ENCODE data around the gene HOXD9.

Gene HOXD9

GRCh38 chr2:176130147-176130956 lies 7.8 kb downstream of the HOXD9 start:
- H3K18ac ChIP-seq (ENCODE audit: low read length): no peak overlapping the region
- H3K36me3 ChIP-seq (ENCODE audit: control insufficient read depth in 1 of 2, insufficient read depth in 2 of 2, low read length in 2 of 2): no peaks in the 10 kb centered on the region
- H3K4ac ChIP-seq (ENCODE audit: low read depth, low read length): no peak overlapping the region
- H2BK5ac ChIP-seq (ENCODE audit: low read depth, low read length, poor library complexity): no peak overlapping the region
- no peaks in the 10 kb centered on the region for H3K79me2 ChIP-seq (ENCODE audit: control insufficient read depth, insufficient read depth, low read length, poor library complexity)
- H4K91ac ChIP-seq (ENCODE audit: low read depth, low read length): no peak overlapping the region
- H3K23ac ChIP-seq (ENCODE audit: low read length): no peak overlapping the region
- no peak overlapping the region for H3K9ac ChIP-seq (ENCODE audit: low read length)
- H2BK120ac ChIP-seq (ENCODE audit: insufficient read depth, low read length, poor library complexity): no peak overlapping the region
- no CpG with 5 or more reads among the region's 100 CpGs for WGBS (ENCODE audit: extremely low coverage, insufficient coverage, insufficient read length)
- H3K4me3 ChIP-seq (ENCODE audit: low read depth, low read length): peak overlapping the region; percentile 46
- no peak overlapping the region for H3K27ac ChIP-seq (ENCODE audit: low read depth, low read length)
- no peak overlapping the region for H4K12ac ChIP-seq (ENCODE audit: low read depth, low read length)
- H3K79me1 ChIP-seq (ENCODE audit: low read length): no peaks in the 10 kb centered on the region
- peaks cover 2% of the 10 kb centered on the region for H3K9me3 ChIP-seq (ENCODE audit: insufficient read depth, low read depth, low read length)
- peak overlapping the region; percentile 84 for H3K4me2 ChIP-seq (ENCODE audit: low read length)
- H3K14ac ChIP-seq (ENCODE audit: low read length): no peak overlapping the region
- no peak overlapping the region for H2BK12ac ChIP-seq (ENCODE audit: low read length)
- peaks cover 76% of the 10 kb centered on the region for H3K27me3 ChIP-seq (ENCODE audit: insufficient read depth, low read length)
- H2AFZ ChIP-seq (ENCODE audit: insufficient read depth, low read length, poor library complexity): peak overlapping the region; percentile 49
- DNase-seq: peak in 1 of 2 donors; percentile 33
- H4K8ac ChIP-seq (ENCODE audit: low read depth, low read length): no peak overlapping the region
- H3K4me1 ChIP-seq (ENCODE audit: control insufficient read depth in 1 of 2, insufficient read depth in 2 of 2, low read length in 2 of 2): peaks cover 9 to 17% of the 10 kb centered on the region in 2 experiments
- no peak overlapping the region for H2AK5ac ChIP-seq (ENCODE audit: low read length)

- H3K79me2 ChIP-seq (ENCODE audit: control insufficient read depth, insufficient read depth, low read length, poor library complexity): no peaks in the 10 kb centered on the region
- H2BK12ac ChIP-seq (ENCODE audit: low read length): no peak overlapping the region
- H3K27ac ChIP-seq (ENCODE audit: low read depth, low read length): no peak overlapping the region
- H4K12ac ChIP-seq (ENCODE audit: low read depth, low read length): no peak overlapping the region
- no peak overlapping the region for H3K9ac ChIP-seq (ENCODE audit: low read length)
- H4K91ac ChIP-seq (ENCODE audit: low read depth, low read length): no peak overlapping the region
- H3K36me3 ChIP-seq (ENCODE audit: control insufficient read depth in 1 of 2, insufficient read depth in 2 of 2, low read length in 2 of 2): no peaks in the 10 kb centered on the region
- H3K4ac ChIP-seq (ENCODE audit: low read depth, low read length): no peak overlapping the region
- no peak overlapping the region for H3K18ac ChIP-seq (ENCODE audit: low read length)
- H2BK120ac ChIP-seq (ENCODE audit: insufficient read depth, low read length, poor library complexity): no peak overlapping the region
- H3K4me3 ChIP-seq (ENCODE audit: low read depth, low read length): no peak overlapping the region
- peaks cover 76% of the 10 kb centered on the region for H3K27me3 ChIP-seq (ENCODE audit: insufficient read depth, low read length)
- H2AFZ ChIP-seq (ENCODE audit: insufficient read depth, low read length, poor library complexity): no peak overlapping the region
- peaks cover 6% of the 10 kb centered on the region for H3K9me3 ChIP-seq (ENCODE audit: insufficient read depth, low read depth, low read length)
- H3K4me1 ChIP-seq (ENCODE audit: control insufficient read depth in 1 of 2, insufficient read depth in 2 of 2, low read length in 2 of 2): peaks cover 9 to 17% of the 10 kb centered on the region in 2 experiments
- no peak overlapping the region for H2BK5ac ChIP-seq (ENCODE audit: low read depth, low read length, poor library complexity)
- no peak overlapping the region for H3K4me2 ChIP-seq (ENCODE audit: low read length)
- H2AK5ac ChIP-seq (ENCODE audit: low read length): no peak overlapping the region
- no CpG with 5 or more reads among the region's 15 CpGs for WGBS (ENCODE audit: extremely low coverage, insufficient coverage, insufficient read length)
- H4K8ac ChIP-seq (ENCODE audit: low read depth, low read length): no peak overlapping the region
- DNase-seq: no peak
- no peaks in the 10 kb centered on the region for H3K79me1 ChIP-seq (ENCODE audit: low read length)
- no peak overlapping the region for H3K14ac ChIP-seq (ENCODE audit: low read length)
- H3K23ac ChIP-seq (ENCODE audit: low read length): no peak overlapping the region
These were observed 8.7 kb downstream of the HOXD9 start for GRCh38 chr2:176130957-176131847.

GRCh38 chr2:176131848-176132158 lies 9.3 kb downstream of the HOXD9 start:
- H2BK5ac ChIP-seq (ENCODE audit: low read depth, low read length, poor library complexity): no peak overlapping the region
- no peak overlapping the region for H4K91ac ChIP-seq (ENCODE audit: low read depth, low read length)
- H3K18ac ChIP-seq (ENCODE audit: low read length): no peak overlapping the region
- no peak overlapping the region for H3K9ac ChIP-seq (ENCODE audit: low read length)
- no peak overlapping the region for H4K12ac ChIP-seq (ENCODE audit: low read depth, low read length)
- peaks cover 8% of the 10 kb centered on the region for H3K9me3 ChIP-seq (ENCODE audit: insufficient read depth, low read depth, low read length)
- DNase-seq: no peak
- peaks cover 9 to 21% of the 10 kb centered on the region in 2 experiments for H3K4me1 ChIP-seq (ENCODE audit: control insufficient read depth in 1 of 2, insufficient read depth in 2 of 2, low read length in 2 of 2)
- H3K79me2 ChIP-seq (ENCODE audit: control insufficient read depth, insufficient read depth, low read length, poor library complexity): no peaks in the 10 kb centered on the region
- no peak overlapping the region for H4K8ac ChIP-seq (ENCODE audit: low read depth, low read length)
- no CpG with 5 or more reads among the region's 4 CpGs for WGBS (ENCODE audit: extremely low coverage, insufficient coverage, insufficient read length)
- no peaks in the 10 kb centered on the region for H3K79me1 ChIP-seq (ENCODE audit: low read length)
- H2BK12ac ChIP-seq (ENCODE audit: low read length): no peak overlapping the region
- no peak overlapping the region for H3K4me3 ChIP-seq (ENCODE audit: low read depth, low read length)
- no peak overlapping the region for H3K4ac ChIP-seq (ENCODE audit: low read depth, low read length)
- no peaks in the 10 kb centered on the region for H3K36me3 ChIP-seq (ENCODE audit: control insufficient read depth in 1 of 2, insufficient read depth in 2 of 2, low read length in 2 of 2)
- H3K4me2 ChIP-seq (ENCODE audit: low read length): no peak overlapping the region
- no peak overlapping the region for H3K14ac ChIP-seq (ENCODE audit: low read length)
- no peak overlapping the region for H3K27ac ChIP-seq (ENCODE audit: low read depth, low read length)
- H2BK120ac ChIP-seq (ENCODE audit: insufficient read depth, low read length, poor library complexity): no peak overlapping the region
- H2AK5ac ChIP-seq (ENCODE audit: low read length): no peak overlapping the region
- H3K23ac ChIP-seq (ENCODE audit: low read length): no peak overlapping the region
- no peak overlapping the region for H2AFZ ChIP-seq (ENCODE audit: insufficient read depth, low read length, poor library complexity)
- H3K27me3 ChIP-seq (ENCODE audit: insufficient read depth, low read length): peaks cover 81% of the 10 kb centered on the region

- peak in 1 of 2 donors; percentile 13 for DNase-seq
- no peak overlapping the region for H2AFZ ChIP-seq (ENCODE audit: insufficient read depth, low read length, poor library complexity)
- H2BK120ac ChIP-seq (ENCODE audit: insufficient read depth, low read length, poor library complexity): no peak overlapping the region
- peaks cover 9 to 22% of the 10 kb centered on the region in 2 experiments for H3K4me1 ChIP-seq (ENCODE audit: control insufficient read depth in 1 of 2, insufficient read depth in 2 of 2, low read length in 2 of 2)
- no peak overlapping the region for H4K12ac ChIP-seq (ENCODE audit: low read depth, low read length)
- H3K23ac ChIP-seq (ENCODE audit: low read length): no peak overlapping the region
- H3K27me3 ChIP-seq (ENCODE audit: insufficient read depth, low read length): peaks cover 87% of the 10 kb centered on the region
- H2BK5ac ChIP-seq (ENCODE audit: low read depth, low read length, poor library complexity): no peak overlapping the region
- H2AK5ac ChIP-seq (ENCODE audit: low read length): no peak overlapping the region
- no peak overlapping the region for H3K18ac ChIP-seq (ENCODE audit: low read length)
- no peak overlapping the region for H3K27ac ChIP-seq (ENCODE audit: low read depth, low read length)
- no peak overlapping the region for H4K91ac ChIP-seq (ENCODE audit: low read depth, low read length)
- H2BK12ac ChIP-seq (ENCODE audit: low read length): no peak overlapping the region
- H3K14ac ChIP-seq (ENCODE audit: low read length): no peak overlapping the region
- no peak overlapping the region for H3K9ac ChIP-seq (ENCODE audit: low read length)
- peaks cover 8% of the 10 kb centered on the region for H3K9me3 ChIP-seq (ENCODE audit: insufficient read depth, low read depth, low read length)
- H3K4ac ChIP-seq (ENCODE audit: low read depth, low read length): no peak overlapping the region
- H3K4me3 ChIP-seq (ENCODE audit: low read depth, low read length): no peak overlapping the region
- no peaks in the 10 kb centered on the region for H3K79me2 ChIP-seq (ENCODE audit: control insufficient read depth, insufficient read depth, low read length, poor library complexity)
- H3K79me1 ChIP-seq (ENCODE audit: low read length): no peaks in the 10 kb centered on the region
- no peak overlapping the region for H3K4me2 ChIP-seq (ENCODE audit: low read length)
- no peaks in the 10 kb centered on the region for H3K36me3 ChIP-seq (ENCODE audit: control insufficient read depth in 1 of 2, insufficient read depth in 2 of 2, low read length in 2 of 2)
- no CpG with 5 or more reads among the region's 33 CpGs for WGBS (ENCODE audit: extremely low coverage, insufficient coverage, insufficient read length)
- no peak overlapping the region for H4K8ac ChIP-seq (ENCODE audit: low read depth, low read length)
These were observed 10.0 kb downstream of the HOXD9 start for GRCh38 chr2:176132205-176133171.

All from trophoblast cell (in vitro differentiated cells and primary cell).